Pancreas (tissue), 10 donors: ENCODE measurements around the gene MPZL3. TPM values are rescaled to one million over a fixed set of nuclear protein-coding genes. Genes with fewer than 3 reads are reported as not detected.

Experiments
- ATAC-seq, 4 donors: fragments of 200-7000 bp; cut with Tn5 transposase; one replicate each; pipeline versions ENCODE4 v1.8.0 to v1.9.1; 2020; ENCODE audit warnings: mild to moderate bottlenecking in 4 of 4, moderate library complexity in 4 of 4
- DNase-seq, 6 donors: peaks; one replicate each; pipeline ENCODE4 v3.0.0-alpha.2; 2020
- FAIRE-seq: peaks from 2 replicates; lab custom pipeline; 2012; peaks lifted over from hg19 to GRCh38; lab: Jason Lieb, UNC
- H3K27ac ChIP-seq, 4 donors: fragments of 200-600 bp; sonication (generic); 1 replicate in 3 of 4; 2 replicates in 1 of 4; pipeline versions ENCODE4 v1.5.0 to v1.8.0; 2020
- H3K27me3 ChIP-seq, 4 donors: fragments of 200-600 bp; one replicate each; pipeline ENCODE4 v1.8.0; 2021
- H3K36me3 ChIP-seq, 3 donors: fragments of 200-600 bp; sonication (generic) in 1 of 3; one replicate each; pipeline versions ENCODE4 v1.5.0 to v1.8.0; 2020 to 2021
- H3K4me1 ChIP-seq, 3 donors: fragments of 200-600 bp; one replicate each; pipeline ENCODE4 v1.8.0; 2021
- H3K4me3 ChIP-seq, 4 donors: fragments of 200-600 bp; sonication (generic) in 2 of 4; one replicate each; pipeline versions ENCODE4 v1.5.0 to v1.8.0; 2020 to 2021
- H3K9me3 ChIP-seq, 4 donors: fragments of 200-600 bp; one replicate each; pipeline ENCODE4 v1.8.0; 2021
- WGBS, 2 donors: extraction: QIAGEN DNeasy Blood & Tissue Kit; methylation state at CpG; one replicate each; pipeline ENCODE4 v1.1.7; 2013; 5-methylcytosine and 5-hydroxymethylcytosine counted together
- intact Hi-C, 3 donors: fragments of 100-400 bp; cut with DNase I; formaldehyde crosslinking; loops; one replicate each; pipeline versions ENCODE4 v1.11.1 to v1.14.2; 2022
- polyA plus RNA-seq, 2 donors: library from polyadenylated mRNA; stranded (reverse); fragments of 200-250 nt; gene quantifications; one replicate each; pipeline ENCODE4 v1.2.3, GENCODE V29; 2013
- total RNA-seq, 6 donors: library from RNA; stranded (reverse); fragmentation: NEBNext Ultra II Directional in 4 of 6; extraction: Animal tissue kit (Norgen Biotek cat#: 25700) in 4 of 6; gene quantifications; one replicate each; pipeline versions ENCODE4 v1.2.1 to v1.2.4, GENCODE V29; 2021 to 2023
- TF ChIP-seq, protein P1 (sequence below), 4 donors: fragments of 200-600 bp; sonication (generic) in 3 of 4; IDR thresholded peaks; one replicate each; pipeline versions ENCODE4 v1.5.0 to v1.8.0; 2021; ENCODE audit warnings: antibody characterized with exemption in 4 of 4
- donor health status: healthy with polysubstance abuse.
- donor health status: DM: no; HTN: no; CAD: no; lungs with moderate emphysema.
- donor health status: DM: no; HTN: no; CAD: no.
- donor health status: control.
- donor health status: control.
- donor health status: Bipolar disorder and iron deficiency.
- donor health status: DM: yes; HTN: yes; CAD: no.
- donor health status: DM: no; HTN: no; CAD: no.
- donor health status: DM: no; HTN: no; CAD: no.
- donor health status: DM: yes; HTN: yes; CAD: no.

Gene MPZL3
- total and polyA plus RNA-seq, 8 donors = 3.8 to 8.0 (median 5.2) TPM

DNA sequence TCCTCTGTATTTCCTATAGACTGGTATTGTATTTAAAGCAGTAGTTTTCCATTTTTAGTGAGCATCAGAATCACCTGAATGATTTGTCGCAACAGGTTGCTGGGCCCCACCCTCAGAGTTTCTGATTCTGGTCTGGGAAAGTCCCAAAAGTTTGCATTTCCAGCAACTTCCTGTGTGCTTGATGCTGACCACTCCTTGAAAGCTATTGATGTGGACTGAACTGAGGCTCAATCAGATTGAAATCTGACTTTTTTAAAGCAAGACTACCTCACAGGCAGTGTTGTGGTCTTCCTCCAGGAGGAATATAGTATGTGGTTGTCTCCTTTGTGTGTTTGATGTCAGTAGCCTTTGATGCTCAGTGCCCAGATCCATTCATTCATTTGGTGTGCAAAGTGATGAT is 29.1 kb upstream of the MPZL3 start:
- FAIRE-seq = no peak
- no peaks in the 10 kb centered on the region for H3K27me3 ChIP-seq
- no peaks in the 10 kb centered on the region for H3K9me3 ChIP-seq
- 90 to 97% methylated on average over 1 of the region's 1 CpG for WGBS, 2 donors
- H3K27ac ChIP-seq = no peak overlapping the region
- intact Hi-C loops = loop anchor here in 1 of 3 donors (10.0 kb wide), 1 partner anchor 76 kb away; no protein-coding TSS in a partner anchor
- H3K4me3 ChIP-seq = no peak overlapping the region
- TF ChIP-seq, protein P1, sequence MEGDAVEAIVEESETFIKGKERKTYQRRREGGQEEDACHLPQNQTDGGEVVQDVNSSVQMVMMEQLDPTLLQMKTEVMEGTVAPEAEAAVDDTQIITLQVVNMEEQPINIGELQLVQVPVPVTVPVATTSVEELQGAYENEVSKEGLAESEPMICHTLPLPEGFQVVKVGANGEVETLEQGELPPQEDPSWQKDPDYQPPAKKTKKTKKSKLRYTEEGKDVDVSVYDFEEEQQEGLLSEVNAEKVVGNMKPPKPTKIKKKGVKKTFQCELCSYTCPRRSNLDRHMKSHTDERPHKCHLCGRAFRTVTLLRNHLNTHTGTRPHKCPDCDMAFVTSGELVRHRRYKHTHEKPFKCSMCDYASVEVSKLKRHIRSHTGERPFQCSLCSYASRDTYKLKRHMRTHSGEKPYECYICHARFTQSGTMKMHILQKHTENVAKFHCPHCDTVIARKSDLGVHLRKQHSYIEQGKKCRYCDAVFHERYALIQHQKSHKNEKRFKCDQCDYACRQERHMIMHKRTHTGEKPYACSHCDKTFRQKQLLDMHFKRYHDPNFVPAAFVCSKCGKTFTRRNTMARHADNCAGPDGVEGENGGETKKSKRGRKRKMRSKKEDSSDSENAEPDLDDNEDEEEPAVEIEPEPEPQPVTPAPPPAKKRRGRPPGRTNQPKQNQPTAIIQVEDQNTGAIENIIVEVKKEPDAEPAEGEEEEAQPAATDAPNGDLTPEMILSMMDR (IDR thresholded peaks at IDR 0.05) = no peak
- no peak for DNase-seq
- no peak for ATAC-seq
- no peaks in the 10 kb centered on the region for H3K36me3 ChIP-seq
- no peaks in the 10 kb centered on the region for H3K4me1 ChIP-seq

DNA sequence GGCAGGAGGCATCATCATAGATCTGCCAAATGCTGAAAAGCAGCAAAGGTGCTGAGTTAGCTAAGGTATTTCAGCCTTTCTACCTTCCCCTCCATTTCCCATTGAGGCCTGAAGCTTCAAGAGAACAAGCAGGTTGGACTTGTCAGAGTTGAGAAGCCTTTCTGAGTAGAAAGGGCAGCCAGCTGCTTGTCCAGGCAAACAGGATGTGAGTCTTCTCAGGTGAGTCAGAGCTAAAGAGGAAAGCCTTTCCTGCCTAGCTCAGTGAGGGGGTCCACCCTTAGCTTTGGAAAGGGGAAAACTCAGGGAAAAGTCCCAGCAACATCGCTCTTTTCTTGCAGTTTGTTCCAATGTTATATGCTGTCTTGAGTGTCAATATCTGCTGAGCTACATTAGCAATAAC is 25.1 kb upstream of the MPZL3 start:
- TF ChIP-seq, protein P1 (IDR thresholded peaks at IDR 0.05) = no peak
- no peak for FAIRE-seq
- intact Hi-C loops = loop anchor here in 1 of 3 donors (10.0 kb wide), 1 partner anchor 73 kb away; no protein-coding TSS in a partner anchor
- WGBS, 2 donors = 87 to 93% methylated on average over 1 of the region's 1 CpG
- Histone ChIP-seq H3K36me3 (no peaks in the 10 kb centered on the region), H3K4me3 (no peak overlapping the region), H3K27me3 (no peaks in the 10 kb centered on the region), H3K9me3 (no peaks in the 10 kb centered on the region), H3K27ac (peak overlapping the region in 1 of 4 donors; percentile 15), H3K4me1 (peaks cover 0 to 4% (median 0%) of the 10 kb centered on the region in 3 donors)
- no peak for DNase-seq
- peak in 2 of 4 donors; percentile 48 to 67 for ATAC-seq

DNA sequence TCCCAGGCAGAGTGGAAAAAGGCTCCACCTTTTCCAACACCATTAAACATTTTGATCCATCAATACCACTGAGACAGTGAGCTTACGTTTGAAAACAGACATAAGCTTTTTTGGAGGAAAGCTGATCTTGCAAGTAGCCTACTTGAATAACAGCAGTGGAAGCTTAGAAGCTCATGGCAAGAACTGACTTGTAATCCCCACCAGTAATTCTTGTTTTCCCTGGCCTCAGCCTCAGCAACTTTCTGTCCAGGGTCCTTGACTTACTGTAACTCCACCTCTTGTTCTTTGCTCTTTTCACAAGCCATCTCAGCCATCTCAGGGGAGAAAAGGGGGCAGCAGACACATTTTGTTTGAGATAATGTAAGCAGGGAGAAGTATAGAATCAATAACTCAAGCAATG is 24.3 kb upstream of the MPZL3 start:
- no peaks in the 10 kb centered on the region for H3K36me3 ChIP-seq
- no peak for DNase-seq
- ATAC-seq = no peak
- H3K9me3 ChIP-seq = no peaks in the 10 kb centered on the region
- TF ChIP-seq, protein P1 (IDR thresholded peaks at IDR 0.05) = no peak
- intact Hi-C loops = loop anchor here in 1 of 3 donors (10.0 kb wide), 1 partner anchor 72 kb away; no protein-coding TSS in a partner anchor
- 80 to 81% methylated on average over 1 of the region's 1 CpG for WGBS, 2 donors
- no peak overlapping the region for H3K4me3 ChIP-seq
- H3K27me3 ChIP-seq = no peaks in the 10 kb centered on the region
- no peak for FAIRE-seq
- peak overlapping the region in 1 of 4 donors; percentile 15 for H3K27ac ChIP-seq
- peaks cover 0 to 4% (median 0%) of the 10 kb centered on the region in 3 donors for H3K4me1 ChIP-seq

DNA sequence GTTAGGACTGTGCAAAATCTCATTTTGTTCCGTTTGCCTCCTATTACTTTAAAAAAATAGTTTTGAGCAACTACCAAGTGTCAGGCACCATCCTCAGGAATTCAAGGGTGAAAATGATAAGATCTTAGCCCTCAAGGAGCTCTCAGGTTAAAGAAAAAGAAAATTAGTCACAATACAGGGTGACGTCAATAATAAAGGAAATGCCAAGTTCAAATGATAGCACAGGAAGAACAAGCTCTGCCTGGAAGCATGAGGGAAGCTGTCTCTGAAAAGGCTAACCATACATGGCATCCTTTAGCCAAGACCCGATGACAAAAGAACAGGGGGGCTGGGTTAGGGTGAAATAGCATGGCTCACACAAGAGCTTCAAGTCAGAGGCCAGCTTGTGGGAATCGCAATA is 23.0 kb upstream of the MPZL3 start:
- peak in 1 of 4 donors; percentile 44 for ATAC-seq
- intact Hi-C loops = loop anchor here in 1 of 3 donors (10.0 kb wide), 1 partner anchor 70 kb away; no protein-coding TSS in a partner anchor
- Histone ChIP-seq H3K27ac (peak overlapping the region in 1 of 4 donors; percentile 13), H3K36me3 (no peaks in the 10 kb centered on the region), H3K9me3 (no peaks in the 10 kb centered on the region), H3K4me3 (no peak overlapping the region), H3K27me3 (no peaks in the 10 kb centered on the region), H3K4me1 (peaks cover 0 to 4% (median 0%) of the 10 kb centered on the region in 3 donors)
- no peak for FAIRE-seq
- no peak for DNase-seq
- 63 to 75% methylated on average over 4 of the region's 4 CpGs for WGBS, 2 donors
- TF ChIP-seq, protein P1 (IDR thresholded peaks at IDR 0.05) = no peak

DNA sequence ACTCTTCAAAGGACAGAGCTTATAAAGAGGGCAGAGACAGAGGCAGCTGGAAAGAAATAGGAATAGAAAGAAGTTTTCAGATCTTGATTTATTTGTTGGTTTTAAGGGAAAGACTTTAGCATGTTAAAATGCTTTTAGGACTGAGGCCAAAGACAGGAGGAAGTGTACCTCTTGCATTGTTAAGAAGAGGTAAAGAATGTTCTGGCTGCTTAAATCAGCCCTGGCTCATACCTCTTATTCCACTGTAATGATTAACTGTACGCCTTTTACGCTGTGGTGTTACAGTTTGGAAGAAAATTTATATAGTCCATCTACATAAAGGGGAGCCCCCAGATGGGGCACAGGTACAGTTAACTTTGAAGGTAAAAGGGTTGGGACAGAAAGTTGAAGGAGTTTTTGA is 22.0 kb upstream of the MPZL3 start:
- DNase-seq (no peak), FAIRE-seq (no peak), ATAC-seq (peak in 3 of 4 donors; percentile 75 to 90 (median 84))
- intact Hi-C loops = loop anchor here in 1 of 3 donors (10.0 kb wide), 1 partner anchor 69 kb away; no protein-coding TSS in a partner anchor
- H3K36me3 ChIP-seq = no peaks in the 10 kb centered on the region
- peaks cover 0 to 4% (median 0%) of the 10 kb centered on the region in 3 donors for H3K4me1 ChIP-seq
- H3K27ac ChIP-seq = peak overlapping the region in 1 of 4 donors; percentile 44
- 25 to 37% methylated on average over 2 of the region's 2 CpGs for WGBS, 2 donors
- TF ChIP-seq, protein P1 (IDR thresholded peaks at IDR 0.05) = no peak
- H3K27me3 ChIP-seq = no peaks in the 10 kb centered on the region
- no peak overlapping the region for H3K4me3 ChIP-seq
- H3K9me3 ChIP-seq = no peaks in the 10 kb centered on the region
